ENCODE results near the gene CD70. TPM values are rescaled to one million over a fixed set of nuclear protein-coding genes. Genes with fewer than 3 reads are reported as not detected.
A peak's percentile ranks its signal among the peaks of the same experiment; 100 is the strongest.
"Not testable (repeated sequence)": the region's sequence is repeated elsewhere in the genome, so short reads cannot be mapped to it uniquely, and the experiment has no call there.

The CD70 gene
- total RNA-seq, 1 donor, result 0.27 TPM

DNA sequence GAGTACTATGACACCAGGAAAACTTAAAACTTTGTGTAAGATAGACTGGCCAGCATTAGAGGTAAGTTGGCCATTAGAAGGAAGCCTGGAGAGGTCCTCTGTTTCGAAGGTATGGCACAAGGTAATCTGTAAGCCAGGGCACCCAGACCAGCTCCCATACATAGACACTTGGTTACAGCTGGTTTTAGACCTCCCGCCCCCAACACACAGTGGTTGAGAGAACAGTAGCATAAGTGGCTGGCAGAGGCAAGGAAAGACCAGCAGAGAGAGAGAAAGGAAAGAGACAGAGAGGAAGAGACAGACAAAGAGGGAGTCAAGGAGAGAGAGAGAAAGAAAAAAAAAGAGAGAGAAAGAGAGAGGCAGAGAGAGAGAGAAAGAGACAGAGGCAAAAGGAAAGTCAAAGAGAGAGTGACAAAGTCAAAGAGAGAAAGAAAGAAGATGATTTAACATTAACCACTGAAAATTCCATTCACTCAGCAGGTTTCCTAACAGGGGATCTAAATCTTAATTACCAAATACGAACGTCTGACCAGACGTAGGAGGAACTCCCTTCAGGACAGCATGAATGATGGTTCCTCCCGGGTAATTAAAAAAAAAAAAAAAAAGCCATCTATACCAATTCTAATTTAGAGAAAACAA lies 7.4 kb upstream of the CD70 start:
- not testable (repeated sequence) for DNase-seq (ENCODE audit: low read depth in 2 of 3, low spot score in 2 of 3)

DNA sequence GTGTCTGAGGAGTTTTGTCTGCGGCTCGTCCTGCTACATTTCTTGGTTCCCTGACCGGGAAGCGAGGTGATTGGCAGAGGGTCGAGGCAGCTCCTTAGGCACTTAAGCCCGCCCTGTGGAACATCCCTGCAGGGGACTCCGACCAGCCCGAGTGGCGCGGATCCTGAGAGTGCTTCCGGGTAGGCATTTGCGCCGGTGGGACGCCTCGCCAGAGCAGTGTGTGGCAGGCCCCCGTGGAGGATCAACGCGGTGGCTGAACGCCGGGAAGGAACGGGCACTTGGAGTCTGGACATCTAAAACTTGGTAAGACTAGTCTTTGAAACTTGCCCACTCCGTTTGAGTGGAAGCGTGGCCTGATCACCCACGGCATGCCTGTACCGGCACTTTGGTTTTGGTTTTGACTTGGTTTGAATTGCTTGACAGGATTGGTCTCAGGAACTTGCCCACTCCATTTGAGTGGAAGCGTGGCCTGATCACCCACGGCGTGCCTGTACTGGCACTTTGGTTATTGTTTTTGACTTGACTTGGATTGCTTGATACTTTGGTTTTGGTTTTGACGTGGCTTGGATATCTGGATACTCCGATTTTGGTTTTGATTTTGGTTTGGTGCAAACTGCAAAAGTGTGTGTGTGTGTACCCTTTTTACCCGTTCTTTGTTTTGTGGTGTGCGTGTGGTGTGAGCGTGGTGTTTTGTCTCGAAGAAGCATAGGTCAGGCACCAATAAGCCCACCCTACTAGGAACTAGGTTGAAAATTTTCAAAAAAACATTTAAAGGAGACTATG lies 6.7 kb upstream of the CD70 start:
- not testable (repeated sequence) for DNase-seq (ENCODE audit: low read depth in 2 of 3, low spot score in 2 of 3)

DNA sequence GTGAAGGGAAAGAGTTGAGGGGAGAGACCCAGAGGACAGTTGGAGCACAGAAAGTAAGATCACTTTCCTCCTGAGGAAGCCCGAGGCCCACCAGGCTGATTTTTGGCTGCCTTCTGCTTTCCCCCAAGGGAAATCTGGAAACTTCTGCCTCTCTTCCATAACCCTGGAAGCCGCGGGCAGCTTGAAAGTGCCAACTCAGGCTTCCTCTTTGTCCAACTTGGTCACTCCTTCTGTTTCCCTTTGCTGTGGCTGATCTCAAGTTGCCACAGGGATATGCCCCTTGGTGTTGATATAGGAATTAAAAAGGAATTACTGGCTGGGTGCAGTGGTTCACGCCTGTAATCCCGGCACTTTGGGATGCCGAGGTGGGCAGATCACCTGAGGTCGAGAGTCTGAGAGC lies 5.7 kb upstream of the CD70 start:
- DNase-seq (ENCODE audit: low read depth in 2 of 3, low spot score in 2 of 3), result no peak

DNA sequence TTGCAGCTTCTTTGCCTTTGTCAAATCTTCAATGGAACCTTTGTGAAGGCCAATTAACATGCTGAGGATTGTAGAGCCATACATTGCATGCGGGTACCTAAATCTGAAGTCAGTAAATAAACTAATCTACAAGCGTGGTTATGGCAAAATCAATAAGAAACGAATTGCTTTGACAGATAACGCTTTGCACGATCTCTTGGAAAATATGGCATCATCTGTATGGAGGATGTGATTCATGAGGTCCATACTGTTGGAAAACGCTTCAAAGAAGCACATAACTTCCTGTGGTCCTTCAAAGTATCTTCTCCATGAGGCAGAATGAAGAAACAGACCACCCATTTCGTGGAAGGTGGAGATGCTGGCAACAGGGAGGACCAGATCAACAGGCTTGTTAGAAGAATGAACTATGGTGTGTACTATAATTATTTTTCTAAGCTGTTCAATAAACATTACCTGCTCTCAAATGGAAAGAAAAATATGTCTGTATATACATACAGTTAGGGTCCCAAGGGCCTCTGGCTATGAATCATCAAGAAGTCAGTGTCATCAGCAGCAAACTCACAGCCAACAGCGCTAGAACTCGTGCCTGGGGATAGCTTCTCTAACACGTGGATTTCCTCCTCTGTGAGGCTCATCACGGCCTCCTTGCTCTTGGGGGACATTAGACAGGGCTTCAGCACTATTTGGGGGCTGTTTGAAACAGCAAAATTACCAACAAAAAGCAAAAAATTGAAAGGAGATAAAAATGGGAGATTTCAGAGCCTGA lies 2.9 kb upstream of the CD70 start:
- no peak for DNase-seq (ENCODE audit: low read depth in 2 of 3, low spot score in 2 of 3)

DNA sequence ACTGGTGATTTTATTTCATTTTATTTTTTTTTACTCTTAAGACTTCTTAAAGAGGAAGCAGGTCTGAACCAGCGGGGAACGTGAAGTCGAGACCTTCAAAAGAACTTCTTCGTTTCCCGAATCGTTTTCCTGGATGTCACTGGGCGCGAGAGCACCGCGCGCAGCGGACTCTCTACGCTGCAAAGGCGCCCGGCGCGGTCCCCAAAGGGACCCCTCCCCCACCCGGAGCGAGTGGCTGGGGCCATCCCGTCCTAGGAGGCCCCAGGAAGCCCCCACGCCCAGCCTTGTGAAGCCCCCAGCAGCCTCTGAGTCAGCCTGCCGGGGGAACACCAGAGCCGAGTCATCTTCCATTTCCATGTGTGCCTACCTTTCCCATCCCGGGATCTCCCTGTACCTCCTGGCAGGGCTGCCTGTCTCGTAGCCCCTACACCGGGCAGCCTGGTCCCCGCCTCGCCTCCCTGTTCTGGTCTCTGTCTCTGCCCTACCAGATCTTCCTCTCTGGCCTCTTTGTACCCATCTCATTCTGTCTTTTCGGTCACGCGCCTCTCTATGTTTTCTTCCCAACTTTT lies 608 bp downstream of the CD70 start:
- DNase-seq (ENCODE audit: low read depth in 2 of 3, low spot score in 2 of 3), result peak in 1 of 3 donors; percentile 27

DNA sequence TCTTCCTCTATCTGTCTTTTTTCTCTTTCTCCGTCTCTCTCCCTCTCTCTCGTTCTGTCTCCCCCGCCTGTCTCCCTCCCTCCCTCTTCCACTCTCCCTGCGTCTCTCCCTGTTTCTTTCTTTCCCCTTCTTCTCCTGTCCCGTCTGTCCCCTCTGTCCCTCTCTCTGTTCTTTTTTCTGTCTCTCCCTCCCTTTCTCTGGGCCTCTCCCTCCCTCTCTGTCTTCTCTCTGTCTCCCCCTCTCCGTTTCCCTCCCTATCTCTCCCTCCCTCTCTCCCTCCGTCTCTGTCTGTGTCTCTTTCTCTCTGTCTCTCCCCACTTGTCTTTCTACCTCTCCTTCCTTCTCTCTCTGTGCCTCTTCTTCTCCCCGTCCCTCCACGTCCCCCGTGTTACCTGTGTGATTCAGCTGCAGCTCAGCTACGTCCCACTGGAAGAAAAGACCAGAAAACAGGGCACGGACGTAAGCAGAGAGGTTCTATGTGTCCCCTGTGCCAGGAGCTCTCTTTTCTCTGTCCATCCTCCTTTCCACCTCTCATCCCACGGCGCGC lies 1.2 kb downstream of the CD70 start:
- DNase-seq (ENCODE audit: low read depth in 2 of 3, low spot score in 2 of 3), result no peak

DNA sequence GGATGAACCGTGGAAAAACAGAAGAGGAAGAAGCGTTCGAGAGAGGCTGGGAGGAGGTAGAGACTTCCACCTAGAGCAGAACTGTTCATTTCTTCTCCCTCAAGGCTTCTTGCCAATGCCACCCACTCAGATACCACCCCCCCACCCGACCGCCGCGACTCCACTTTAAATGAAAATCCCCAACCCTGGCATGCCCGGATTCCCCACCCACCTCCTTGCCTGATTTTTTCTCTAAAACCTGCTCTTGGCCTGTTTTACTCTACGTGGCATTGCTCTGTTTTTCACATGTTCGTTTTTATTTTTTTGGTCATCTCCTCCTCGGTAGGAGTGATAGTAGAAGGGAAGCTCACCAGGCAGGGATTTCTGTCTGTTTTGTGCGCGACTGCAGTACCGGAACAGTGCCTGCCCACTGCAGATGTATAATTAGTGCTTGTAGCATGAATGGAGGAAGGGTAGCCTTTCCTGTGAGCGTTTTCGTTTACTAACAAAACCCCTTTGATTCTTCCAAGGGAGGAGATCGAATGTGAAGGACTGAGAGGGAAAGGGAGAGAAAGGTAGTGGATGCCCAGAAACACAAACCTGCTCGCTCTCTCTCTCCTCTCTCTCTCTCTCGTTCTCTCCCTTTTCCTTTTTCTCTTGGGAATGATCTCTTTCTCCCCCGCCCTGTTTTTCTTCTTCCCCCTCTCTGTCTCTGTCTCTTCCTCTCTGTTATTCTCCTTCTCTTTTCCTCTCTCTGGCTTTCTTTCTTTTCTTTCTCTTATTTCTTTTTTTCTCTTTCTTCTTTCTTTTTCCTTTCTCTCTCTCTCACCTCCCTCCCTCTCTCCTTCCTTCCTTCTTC lies 2.2 kb downstream of the CD70 start:
- peak in 1 of 3 donors; percentile 9 for DNase-seq (ENCODE audit: low read depth in 2 of 3, low spot score in 2 of 3)

DNA sequence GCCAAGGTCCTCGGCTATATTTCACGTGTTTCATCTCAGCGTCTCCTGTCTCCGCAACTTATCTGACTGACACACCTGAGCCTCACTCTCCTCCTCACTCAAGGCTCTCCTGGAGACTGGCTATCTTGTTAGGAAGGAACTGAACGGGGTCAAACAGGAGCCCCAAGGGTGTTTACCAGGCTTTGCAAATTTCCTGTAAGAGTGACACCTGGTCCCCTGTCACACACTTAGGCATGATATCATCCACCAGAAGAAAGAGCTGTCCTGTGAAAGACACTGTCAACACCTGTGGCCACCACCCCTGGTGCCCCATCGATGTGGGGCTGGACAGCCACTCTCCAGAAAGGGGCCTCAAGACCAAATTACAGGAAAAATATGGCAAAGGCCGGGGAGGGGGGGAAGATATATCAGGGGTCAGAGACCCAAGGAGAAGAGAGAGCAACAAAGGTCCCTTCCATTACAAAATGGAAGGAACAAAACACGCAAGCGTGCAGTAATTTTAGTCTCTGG lies 2.9 kb downstream of the CD70 start:
- DNase-seq (ENCODE audit: low read depth in 2 of 3, low spot score in 2 of 3), result no peak

DNA sequence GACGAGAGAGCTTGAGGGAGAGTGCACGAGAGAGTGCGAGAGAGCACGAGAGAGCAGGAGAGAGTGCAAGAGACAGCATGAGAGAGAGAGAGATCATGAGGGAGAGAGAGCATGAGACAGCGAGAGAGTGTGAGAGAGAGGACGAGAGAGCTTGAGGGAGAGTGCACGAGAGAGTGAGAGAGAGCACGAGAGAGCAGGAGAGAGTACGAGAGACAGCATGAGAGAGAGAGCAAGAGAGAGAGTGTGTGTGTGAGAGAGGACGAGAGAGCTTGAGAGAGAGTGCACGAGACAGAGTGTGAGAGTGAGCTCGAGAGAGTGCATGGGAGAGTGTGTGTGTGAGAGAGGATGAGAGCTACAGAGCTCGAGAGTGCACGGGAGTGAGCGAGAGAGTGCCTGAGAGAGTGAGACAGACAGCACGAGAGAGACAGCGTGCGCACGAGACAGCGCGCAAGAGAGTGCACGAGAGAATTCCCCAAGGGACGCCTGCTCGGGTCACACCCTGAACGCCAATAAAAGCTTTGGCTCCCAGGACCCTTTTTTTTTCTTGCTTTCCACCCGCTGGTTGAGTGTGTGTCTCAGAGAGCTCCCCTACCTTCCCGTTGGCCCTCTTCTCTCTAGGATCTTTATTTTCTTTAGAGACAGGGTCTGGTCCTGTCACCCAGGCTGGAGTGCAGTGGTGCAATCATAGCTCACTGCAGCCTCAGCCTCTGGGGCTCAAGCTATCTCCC lies 3.7 kb downstream of the CD70 start:
- DNase-seq (ENCODE audit: low read depth in 2 of 3, low spot score in 2 of 3), result peak in 1 of 3 donors; percentile 15

DNA sequence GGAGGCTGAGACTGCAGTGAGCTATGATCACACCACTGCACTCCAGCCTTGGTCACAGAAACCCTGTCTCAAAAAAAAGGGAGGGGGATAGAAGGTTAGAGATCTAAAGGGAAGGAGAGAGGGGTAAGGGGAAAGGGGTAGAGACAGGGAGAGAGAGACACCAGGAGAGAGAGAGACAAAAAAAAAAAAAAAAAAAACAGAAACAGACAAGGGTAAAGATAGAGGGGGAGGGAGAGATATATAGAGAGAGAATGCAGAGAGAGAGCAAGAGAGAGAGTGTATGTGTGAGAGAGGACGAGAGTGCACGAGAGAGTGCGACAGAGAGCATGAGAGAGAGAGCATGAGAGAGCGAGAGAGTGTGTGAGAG lies 4.2 kb downstream of the CD70 start:
- no peak for DNase-seq (ENCODE audit: low read depth in 2 of 3, low spot score in 2 of 3)

DNA sequence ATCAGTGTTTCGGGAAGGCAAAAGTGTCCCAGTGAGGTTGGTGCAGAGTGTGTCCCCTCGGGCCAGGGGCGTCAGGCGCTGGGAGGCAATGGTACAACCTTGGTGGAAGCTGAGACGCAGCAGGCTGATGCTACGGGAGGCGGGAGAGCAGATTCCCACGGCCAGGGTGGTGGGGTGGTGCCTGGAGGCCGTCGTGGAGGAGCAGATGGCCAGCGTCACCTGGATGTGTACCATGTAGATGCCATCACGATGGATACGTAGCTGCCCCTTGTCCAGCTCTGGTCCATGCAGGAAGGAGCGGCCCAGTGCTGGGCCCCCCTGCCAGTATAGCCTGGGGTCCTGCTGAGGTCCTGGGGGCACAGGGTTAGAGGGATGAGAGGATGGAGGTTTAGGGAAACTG lies 4.9 kb downstream of the CD70 start:
- DNase-seq (ENCODE audit: low read depth in 2 of 3, low spot score in 2 of 3), result no peak

DNA sequence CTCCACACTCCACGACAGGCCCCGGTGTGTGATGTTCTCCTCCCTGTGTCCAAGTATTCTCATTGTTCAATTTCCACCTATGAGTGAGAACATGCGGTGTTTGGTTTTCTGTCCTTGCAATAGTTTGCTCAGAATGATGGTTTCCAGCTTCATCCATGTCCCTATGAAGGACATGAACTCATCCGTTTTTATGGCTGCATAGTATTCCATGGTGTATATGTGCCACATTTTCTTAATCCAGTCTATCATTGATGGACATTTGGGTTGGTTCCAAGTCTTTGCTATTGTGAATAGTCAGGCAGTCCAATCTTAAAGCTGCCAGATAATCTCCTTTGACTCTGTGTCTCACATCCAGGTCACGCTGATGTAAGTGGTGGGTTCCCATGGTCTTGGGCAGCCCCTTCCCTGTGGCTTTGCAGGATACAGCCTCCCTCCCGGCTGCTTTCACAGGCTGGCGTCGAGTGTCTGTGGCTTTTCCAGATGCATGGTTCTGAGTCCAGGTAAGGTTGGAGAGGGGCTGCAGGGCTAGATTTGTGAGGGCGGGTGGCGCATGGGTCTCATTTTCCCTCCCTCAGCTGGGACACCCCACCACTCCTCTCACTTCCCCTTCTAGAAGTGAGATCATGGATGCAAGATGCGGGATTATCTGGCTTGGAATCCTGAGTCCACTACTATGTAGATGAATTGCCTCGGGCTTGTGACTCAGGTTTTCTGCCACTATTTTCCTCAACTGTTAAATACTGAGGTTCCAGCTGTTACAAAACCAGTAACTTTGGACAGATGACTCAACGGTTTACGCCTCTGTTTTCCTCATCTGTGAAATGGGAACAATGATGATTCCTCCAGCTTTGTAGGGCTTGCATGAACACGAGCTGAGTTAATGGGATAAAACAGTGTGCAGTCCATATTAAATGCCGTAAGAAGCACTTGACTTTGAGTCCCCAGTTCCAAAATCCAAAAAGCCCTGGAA lies 8.2 kb downstream of the CD70 start:
- DNase-seq (ENCODE audit: low read depth in 2 of 3, low spot score in 2 of 3), result not testable (repeated sequence)

DNA sequence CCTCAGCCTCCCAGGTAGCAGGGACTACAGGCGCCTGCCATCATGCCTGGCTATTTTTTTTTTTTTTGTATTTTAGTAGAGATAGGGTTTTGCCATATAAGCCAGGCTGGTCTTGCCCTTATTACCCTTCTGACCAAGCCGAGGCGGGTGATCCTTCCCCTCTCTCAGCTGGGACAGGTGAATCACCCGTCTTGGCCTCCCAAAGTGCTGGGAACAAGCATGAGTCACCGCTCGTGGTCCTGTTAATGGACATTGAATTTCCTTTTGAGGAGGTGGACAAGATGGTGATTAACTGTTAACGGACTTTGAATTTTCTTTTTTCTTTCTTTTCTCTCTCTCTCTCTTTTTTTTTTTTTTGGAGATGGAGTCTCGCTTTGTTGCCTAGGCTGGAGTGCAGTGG lies 10.6 kb downstream of the CD70 start:
- DNase-seq (ENCODE audit: low read depth in 2 of 3, low spot score in 2 of 3), result no peak

DNA sequence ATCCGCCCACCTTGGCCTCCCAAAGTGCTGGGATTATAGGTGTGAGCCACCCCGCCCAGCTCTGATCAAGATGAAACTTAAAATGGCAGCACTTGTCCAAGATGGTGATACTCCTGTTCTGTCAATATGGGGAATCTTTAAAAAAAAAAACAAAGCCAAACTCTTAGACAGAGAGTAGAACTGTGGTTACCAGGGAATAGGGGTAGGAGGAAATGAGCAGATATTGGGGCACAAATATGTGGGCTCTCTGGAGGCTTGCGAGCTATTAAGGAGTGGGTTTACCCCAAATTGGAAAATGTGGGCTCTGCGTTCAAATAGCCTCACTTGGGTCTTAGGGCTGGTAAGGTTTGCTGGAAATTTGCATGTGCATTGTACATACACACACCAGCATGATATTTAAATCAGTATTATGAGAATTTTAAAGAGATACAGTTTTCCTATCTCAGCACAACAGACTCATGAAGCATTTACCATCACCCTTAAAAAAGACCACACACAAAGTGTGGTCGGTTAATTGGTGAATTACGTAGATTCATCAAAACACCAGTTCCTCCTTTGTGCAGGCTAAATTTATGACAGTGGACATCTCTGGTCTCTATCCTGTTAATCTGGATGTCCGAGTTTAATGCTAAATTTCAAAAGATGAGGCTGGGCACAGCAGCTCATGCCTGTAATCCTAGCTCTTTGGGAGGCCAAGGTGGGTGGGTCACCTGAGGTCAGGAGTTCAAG lies 11.3 kb downstream of the CD70 start:
- DNase-seq (ENCODE audit: low read depth in 2 of 3, low spot score in 2 of 3), result no peak

DNA sequence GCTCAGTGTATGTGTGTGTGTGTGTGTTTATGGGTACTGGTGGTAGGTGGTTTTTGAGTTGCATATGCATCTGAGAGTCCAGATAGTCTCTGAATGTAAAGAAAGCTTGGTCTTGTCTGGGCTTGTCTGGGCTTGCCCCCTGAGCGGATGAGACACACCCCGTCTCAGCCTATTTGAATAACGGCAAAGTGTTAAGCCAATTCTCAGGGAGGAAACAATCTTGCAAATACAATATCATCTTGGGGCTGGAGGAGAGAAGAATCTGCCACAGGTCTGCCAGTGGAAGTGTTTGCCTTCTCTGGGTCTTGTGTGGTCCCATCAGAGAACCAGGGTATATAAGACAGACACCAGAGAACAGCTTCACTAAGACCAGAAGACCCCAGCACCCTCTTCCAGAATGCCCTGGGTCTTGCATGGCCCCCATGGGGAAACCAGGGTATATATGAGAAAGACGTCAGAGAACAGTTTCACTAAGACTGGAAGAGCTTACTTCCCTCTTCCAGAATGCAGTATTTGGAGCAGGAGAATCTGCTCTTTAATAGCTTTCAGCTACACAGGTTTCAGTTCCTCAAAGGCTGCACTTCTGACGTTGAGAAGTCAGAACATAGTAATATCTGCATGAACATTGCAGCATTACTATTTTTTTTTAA lies 13.3 kb downstream of the CD70 start:
- no peak for DNase-seq (ENCODE audit: low read depth in 2 of 3, low spot score in 2 of 3)

DNA sequence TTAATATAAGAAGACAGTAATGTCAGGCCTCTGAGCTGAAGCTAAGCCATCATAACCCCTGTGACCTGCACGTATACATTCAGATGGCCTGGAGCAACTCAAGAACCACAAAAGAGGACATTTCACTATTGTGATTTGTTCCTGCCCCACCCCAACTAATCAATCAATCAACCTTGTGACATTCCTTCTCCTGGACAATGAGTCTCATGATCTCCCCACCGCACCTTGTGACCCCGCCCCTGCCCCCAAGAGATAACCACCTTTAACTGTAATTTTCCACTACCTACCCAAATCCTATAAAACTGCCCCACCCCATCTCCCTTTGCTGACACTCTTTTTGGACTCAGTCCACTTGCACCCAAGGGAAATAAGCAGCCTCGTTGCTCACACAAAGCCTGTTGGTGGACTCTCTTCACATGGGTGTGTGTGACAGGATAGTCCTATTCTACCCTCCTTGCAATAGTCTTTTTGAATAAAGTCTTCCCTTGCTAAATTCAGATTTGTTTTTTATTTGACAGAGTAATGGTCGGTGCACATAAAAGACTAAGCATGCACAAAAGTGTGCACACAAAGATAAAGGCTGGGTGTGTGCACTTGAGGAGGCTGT lies 14.0 kb downstream of the CD70 start:
- no peak for DNase-seq (ENCODE audit: low read depth in 2 of 3, low spot score in 2 of 3)

DNA sequence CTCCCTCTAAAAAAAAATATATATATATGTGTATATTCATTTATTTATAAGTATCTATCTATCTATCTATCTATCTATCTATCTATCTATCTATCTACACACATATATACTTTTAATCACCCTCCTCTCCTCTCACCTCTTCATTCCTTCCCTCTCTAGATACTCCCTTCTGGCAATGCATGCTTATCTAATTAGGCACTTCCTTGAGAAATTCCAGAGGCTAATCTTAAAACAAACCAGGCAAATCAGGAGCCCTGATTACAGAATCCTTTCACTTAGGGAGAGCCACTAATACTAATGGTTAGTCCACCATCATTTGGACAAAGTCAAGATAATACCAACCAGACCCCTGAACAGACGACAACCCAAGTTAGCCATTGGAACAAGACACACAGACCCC lies 17.6 kb downstream of the CD70 start:
- no peak for DNase-seq (ENCODE audit: low read depth in 2 of 3, low spot score in 2 of 3)
